Stimulated activated CD4-positive, alpha-beta T cell treated with anti-CD3 and anti-CD28 coated beads, Interleukin-1b, Interleukin-23, amount 100 ng/mL, for 4 hours (primary cell): ENCODE data around the gene CAPN12.

Source experiments
- DNase-seq, 2 donors: peaks; one replicate each; pipeline ENCODE4 v3.0.0-alpha.2; 2020; ENCODE audit warnings: low read depth in 2 of 2

The CAPN12 gene

GRCh38 chr19:38726761-38727301 lies 17.4 kb downstream of the CAPN12 start:
- no peak for DNase-seq

GRCh38 chr19:38726284-38726673 lies 18.0 kb downstream of the CAPN12 start:
- no peak for DNase-seq

GRCh38 chr19:38725469-38726283 lies 18.6 kb downstream of the CAPN12 start:
- DNase-seq: no peak

- DNase-seq: no peak
These were observed 20.1 kb downstream of the CAPN12 start for GRCh38 chr19:38723990-38724854.

GRCh38 chr19:38723606-38723965 lies 20.7 kb downstream of the CAPN12 start:
- DNase-seq: no peak

GRCh38 chr19:38722947-38723605 lies 21.2 kb downstream of the CAPN12 start:
- no peak for DNase-seq

GRCh38 chr19:38721979-38722773 lies 22.1 kb downstream of the CAPN12 start:
- no peak for DNase-seq

GRCh38 chr19:38721496-38721895 lies 22.8 kb downstream of the CAPN12 start:
- no peak for DNase-seq

GRCh38 chr19:38720559-38721236 lies 23.6 kb downstream of the CAPN12 start:
- no peak for DNase-seq

GRCh38 chr19:38719761-38720558 lies 24.3 kb downstream of the CAPN12 start:
- no peak for DNase-seq

GRCh38 chr19:38718747-38719543 lies 25.3 kb downstream of the CAPN12 start:
- no peak for DNase-seq

- no peak for DNase-seq
These were observed 26.4 kb downstream of the CAPN12 start for GRCh38 chr19:38717855-38718254.

- DNase-seq: no peak
These were observed 27.2 kb downstream of the CAPN12 start for GRCh38 chr19:38717051-38717450.

- DNase-seq: no peak
These were observed 28.7 kb downstream of the CAPN12 start for GRCh38 chr19:38715555-38715954.

GRCh38 chr19:38714354-38714778 lies 29.9 kb downstream of the CAPN12 start:
- DNase-seq: no peak

GRCh38 chr19:38713865-38714264 lies 30.4 kb downstream of the CAPN12 start:
- DNase-seq: no peak

GRCh38 chr19:38713227-38713649 lies 31.0 kb downstream of the CAPN12 start:
- no peak for DNase-seq

- DNase-seq: no peak
These were observed 32.0 kb downstream of the CAPN12 start for GRCh38 chr19:38712161-38712748.

- DNase-seq: no peak
These were observed 32.5 kb downstream of the CAPN12 start for GRCh38 chr19:38711726-38712153.
